Colon (tissue), 2 donors: Measurements from ENCODE around the gene CYP4V2.
"Not testable (repeated sequence)": the region's sequence is repeated elsewhere in the genome, so short reads cannot be mapped to it uniquely, and the experiment has no call there.

Source experiments
- FAIRE-seq: peaks from 2 replicates; lab custom pipeline; 2012; peaks lifted over from hg19 to GRCh38; lab: Jason Lieb, UNC
- donor health status: control.
- donor health status: control.

The CYP4V2 gene

GRCh38 chr4:186234367-186234766 lies 43.0 kb downstream of the CYP4V2 start:
- no peak for FAIRE-seq

GRCh38 chr4:186236126-186236525 lies 44.8 kb downstream of the CYP4V2 start:
- no peak for FAIRE-seq

GRCh38 chr4:186240452-186240847 lies 49.1 kb downstream of the CYP4V2 start:
- FAIRE-seq: no peak

- FAIRE-seq: no peak
Measured at GRCh38 chr4:186240848-186241491, 49.6 kb downstream of the CYP4V2 start.

GRCh38 chr4:186241616-186242015 lies 50.2 kb downstream of the CYP4V2 start:
- no peak for FAIRE-seq

GRCh38 chr4:186242031-186242430 lies 50.7 kb downstream of the CYP4V2 start:
- not testable (repeated sequence) for FAIRE-seq

GRCh38 chr4:186243331-186243730 lies 52.0 kb downstream of the CYP4V2 start:
- no peak for FAIRE-seq

- no peak for FAIRE-seq
Measured at GRCh38 chr4:186244835-186245234, 53.5 kb downstream of the CYP4V2 start.

- not testable (repeated sequence) for FAIRE-seq
Measured at GRCh38 chr4:186247062-186247752, 55.8 kb downstream of the CYP4V2 start.

GRCh38 chr4:186248643-186249042 lies 57.3 kb downstream of the CYP4V2 start:
- FAIRE-seq: no peak

GRCh38 chr4:186249785-186250754 lies 58.7 kb downstream of the CYP4V2 start:
- FAIRE-seq: no peak

- no peak for FAIRE-seq
Measured at GRCh38 chr4:186250760-186251159, 59.4 kb downstream of the CYP4V2 start.

- FAIRE-seq: no peak
Measured at GRCh38 chr4:186255122-186255521, 63.8 kb downstream of the CYP4V2 start.

- no peak for FAIRE-seq
Measured at GRCh38 chr4:186258216-186258811, 66.9 kb downstream of the CYP4V2 start.

- no peak for FAIRE-seq
Measured at GRCh38 chr4:186260117-186260503, 68.7 kb downstream of the CYP4V2 start.
